IMR-90 (cell line): ENCODE measurements around the gene ZNF384. TPM values are rescaled to one million over a fixed set of nuclear protein-coding genes. Genes with fewer than 3 reads are reported as not detected.

Experiments used
- ATAC-seq: fragments of 200-7000 bp; cut with Tn5 transposase; 2 replicates; pipeline ENCODE4 v1.9.1; 2020; ENCODE audit warnings: low read depth, mild to moderate bottlenecking, moderate library complexity
- BruUV-seq: library from RNA; stranded (reverse); fragments of 400-500 nt; replicated peaks from 2 replicates; lab custom pipeline; 2021; lab: Mats Ljungman, UMichigan
- CTCF ChIA-PET: fragments of 300-600 bp; formaldehyde crosslinking; extraction: SDS; loops from one replicate; lab custom pipeline; 2021; ENCODE audit warnings: antibody characterized with exemption; lab: Yijun Ruan, JAX
- POLR2A ChIA-PET: fragments of 300-600 bp; sonication (Branson Sonifier 250); formaldehyde crosslinking; loops from one replicate; lab custom pipeline; 2022; ENCODE audit warnings: antibody characterized with exemption; ENCODE audit not compliant: unreplicated experiment; lab: Charles Lee
- DNase-seq: peaks from one replicate; pipeline ENCODE4 v3.0.0; 2013
- H2AFZ ChIP-seq: replicated peaks from 2 replicates; pipeline ENCODE3; 2013; ENCODE audit warnings: low read length, mild to moderate bottlenecking; ENCODE audit not compliant: poor library complexity
- H2AK5ac ChIP-seq: 2 replicates; pipeline ENCODE4 v1.6.1; 2013; ENCODE audit warnings: low read depth, low read length, inconsistent platforms
- H2AK9ac ChIP-seq: replicated peaks from 2 replicates; pipeline ENCODE3; 2013; ENCODE audit warnings: mild to moderate bottlenecking, low read depth, low read length, moderate library complexity; ENCODE audit not compliant: poor library complexity
- H2BK120ac ChIP-seq: 2 replicates; pipeline ENCODE4 v1.6.1; 2013; ENCODE audit warnings: low read depth, low read length, inconsistent platforms
- H2BK15ac ChIP-seq: 3 replicates; pipeline ENCODE4 v1.6.1; 2013; ENCODE audit warnings: low read depth, low read length, inconsistent platforms
- H2BK20ac ChIP-seq: 2 replicates; pipeline ENCODE4 v1.6.1; 2013; ENCODE audit warnings: low read depth, mild to moderate bottlenecking, inconsistent platforms, low read length, moderate library complexity
- H2BK5ac ChIP-seq: 2 replicates; pipeline ENCODE4 v1.6.1; 2013; ENCODE audit warnings: mild to moderate bottlenecking, low read depth, low read length, inconsistent platforms; ENCODE audit not compliant: poor library complexity, severe bottlenecking
- H3K14ac ChIP-seq: replicated peaks from 2 replicates; pipeline ENCODE4 v1.6.1; 2013; ENCODE audit warnings: low read depth, low read length, inconsistent platforms
- H3K18ac ChIP-seq: 2 replicates; pipeline ENCODE4 v1.6.1; 2013; ENCODE audit warnings: low read depth, low read length, control low read depth
- H3K23ac ChIP-seq: 2 replicates; pipeline ENCODE4 v1.6.1; 2013; ENCODE audit warnings: low read depth, low read length, inconsistent platforms
- H3K27ac ChIP-seq: 2 replicates; pipeline ENCODE4 v1.5.1; 2013; ENCODE audit warnings: mild to moderate bottlenecking, control low read depth, low read length; ENCODE audit not compliant: insufficient read depth
- H3K27me3 ChIP-seq: 2 replicates; pipeline ENCODE4 v1.6.1; 2013; ENCODE audit warnings: low read length; ENCODE audit not compliant: control insufficient read depth, insufficient read depth
- H3K36me3 ChIP-seq: 2 replicates; pipeline ENCODE4 v1.6.1; 2013; ENCODE audit warnings: low read length, mixed read lengths; ENCODE audit not compliant: control insufficient read depth, insufficient read depth
- H3K4ac ChIP-seq: 2 replicates; pipeline ENCODE4 v1.6.1; 2013; ENCODE audit warnings: low read depth, low read length, inconsistent platforms
- H3K4me1 ChIP-seq: 2 replicates; pipeline ENCODE4 v1.6.1; 2013; ENCODE audit warnings: low read length, mixed read lengths; ENCODE audit not compliant: control insufficient read depth, insufficient read depth
- H3K4me2 ChIP-seq: 2 replicates; pipeline ENCODE4 v1.6.1; 2013; ENCODE audit warnings: low read depth, mild to moderate bottlenecking, control low read depth, low read length, moderate library complexity
- H3K4me3 ChIP-seq: 2 replicates; pipeline ENCODE4 v1.5.1; 2013; ENCODE audit warnings: low read depth, mild to moderate bottlenecking, control low read depth, low read length, moderate library complexity; ENCODE audit not compliant: insufficient read depth
- H3K56ac ChIP-seq: 2 replicates; pipeline ENCODE4 v1.6.1; 2013; ENCODE audit warnings: low read length, inconsistent platforms; ENCODE audit not compliant: insufficient read depth; ENCODE audit errors: extremely low read depth
- H3K79me1 ChIP-seq, 2 experiments: 2 replicates each; pipeline ENCODE4 v1.6.1; 2013; ENCODE audit warnings: low read length in 2 of 2, inconsistent platforms in 1 of 2, low read depth in 1 of 2
- H3K9ac ChIP-seq: 2 replicates; pipeline ENCODE4 v1.6.1; 2013; ENCODE audit warnings: low read depth, low read length, control low read depth
- H3K9me1 ChIP-seq: 2 replicates; pipeline ENCODE4 v1.6.1; 2013; ENCODE audit warnings: low read length, inconsistent platforms; ENCODE audit not compliant: insufficient read depth
- H3K9me3 ChIP-seq: 2 replicates; pipeline ENCODE4 v1.6.1; 2013; ENCODE audit warnings: low read length; ENCODE audit not compliant: control insufficient read depth, insufficient read depth
- H4K20me1 ChIP-seq: 2 replicates; pipeline ENCODE4 v1.6.1; 2013; ENCODE audit warnings: low read length, inconsistent platforms; ENCODE audit not compliant: insufficient read depth
- H4K5ac ChIP-seq: 2 replicates; pipeline ENCODE4 v1.6.1; 2013; ENCODE audit warnings: mild to moderate bottlenecking, low read depth, low read length, control low read depth
- H4K8ac ChIP-seq, 2 experiments: 2 replicates each; pipeline ENCODE4 v1.6.1; 2013; ENCODE audit warnings: low read depth in 2 of 2, low read length in 2 of 2, control low read depth in 1 of 2, inconsistent platforms in 1 of 2
- H4K91ac ChIP-seq: 2 replicates; pipeline ENCODE4 v1.6.1; 2013; ENCODE audit warnings: low read depth, low read length, inconsistent platforms; ENCODE audit not compliant: insufficient read depth
- FOS ChIP-seq: fragments of 150-350 bp; IDR thresholded peaks from 2 replicates; pipeline ENCODE4 v1.6.1; 2016; ENCODE audit warnings: low read depth, low read length
- MAFK ChIP-seq: IDR thresholded peaks from 2 replicates; pipeline ENCODE4 v1.6.1; 2012; ENCODE audit warnings: low read depth, low read length, improper control_type of control experiment
- MXI1 ChIP-seq: IDR thresholded peaks from 2 replicates; pipeline ENCODE4 v1.6.1; 2012; ENCODE audit warnings: low read depth, mild to moderate bottlenecking, low read length, moderate library complexity, borderline replicate concordance
- POLR2A ChIP-seq: IDR thresholded peaks from 2 replicates; pipeline ENCODE4 v1.6.1; 2012; ENCODE audit warnings: mild to moderate bottlenecking, low read depth, low read length
- RCOR1 ChIP-seq: IDR thresholded peaks from 2 replicates; pipeline ENCODE4 v1.6.1; 2012; ENCODE audit warnings: mild to moderate bottlenecking, low read length, improper control_type of control experiment; ENCODE audit not compliant: insufficient replicate concordance
- WGBS, 2 experiments: methylation state at CpG; one replicate each; pipeline versions ENCODE4 v1.1.5 to v1.1.7; 2013; ENCODE audit warnings: missing lambda C conversion rate in 2 of 2; ENCODE audit not compliant: insufficient read length in 1 of 2; ENCODE audit errors: extremely low coverage in 2 of 2; 5-methylcytosine and 5-hydroxymethylcytosine counted together
- dilution Hi-C: fragments of 300-500 bp; cut with HindIII; formaldehyde crosslinking; loops from one replicate; pipeline ENCODE4 v1.14.3; 2018; ENCODE audit warnings: low sequenced_read_pairs; ENCODE audit not compliant: unreplicated experiment
- in situ Hi-C: fragments of 300-500 bp; cut with MboI; formaldehyde crosslinking; loops from 3 replicates; pipeline ENCODE4 v1.14.3; 2019; ENCODE audit warnings: low sequenced_read_pairs, inconsistent platforms, mixed read lengths
- intact Hi-C: fragments of 100-400 bp; cut with micrococcal nuclease; formaldehyde crosslinking; loops from 2 replicates; pipeline ENCODE4 v1.10.0; 2022
- polyA plus RNA-seq, 3 experiments: library from polyadenylated mRNA; depleted of rRNA; stranded (reverse); fragments of >200 nt; gene quantifications; 2 replicates each; pipeline ENCODE4 v1.2.3, GENCODE V29; 2012; ENCODE audit warnings: low replicate concordance in 1 of 3
- total RNA-seq: library from RNA; depleted of rRNA; stranded (reverse); fragments of >200 nt; gene quantifications from 2 replicates; pipeline ENCODE4 v1.2.3, GENCODE V29; 2012

ZNF384 gene
- total and polyA plus RNA-seq, 2 of the 4 experiments (the other 2 are of a cell fraction): 16.3 to 55.6 TPM

- peak overlapping the region; percentile 82 for H3K4me2 ChIP-seq
These were observed 61.6 kb downstream of the ZNF384 start for GRCh38 chr12:6627616-6628015.

More at GRCh38 chr12:6627616-6628015, 61.6 kb downstream of the ZNF384 start:
- ATAC-seq (peak; percentile 42; the same call in 1 of the 2 replicates), DNase-seq (no peak)
- H3K36me3 ChIP-seq: no peaks in the 10 kb centered on the region
- H2BK15ac ChIP-seq: no peak overlapping the region
- no peak overlapping the region for H4K5ac ChIP-seq
- no peaks in the 10 kb centered on the region for H3K9me3 ChIP-seq
- H3K27me3 ChIP-seq: no peaks in the 10 kb centered on the region
- H2BK20ac ChIP-seq: no peak overlapping the region
- H3K4me1 ChIP-seq: peaks cover 3% of the 10 kb centered on the region; the same call in 1 of the 2 replicates
- H3K9me1 ChIP-seq: no peaks in the 10 kb centered on the region
- no TSS peak for BruUV-seq
- H4K20me1 ChIP-seq: no peaks in the 10 kb centered on the region
- no peaks in the 10 kb centered on the region for H3K79me1 ChIP-seq
- ChIA-PET CTCF (interaction anchor here (0.7 kb wide), 1 partner anchor 184 kb away, joined by 3 read pairs; no protein-coding TSS in a partner anchor), POLR2A (no interaction called here)
- TF ChIP-seq POLR2A (no peak), FOS (no peak), MAFK (0 out of 2 replicates have a peak, but pooled peaks have one; percentile 8), RCOR1 (no peak), MXI1 (no peak)
- H2BK120ac ChIP-seq: no peak overlapping the region
- H2AK9ac ChIP-seq: no peak overlapping the region
- H4K8ac ChIP-seq: no peak overlapping the region
- H3K27ac ChIP-seq: no peak overlapping the region
- no peak overlapping the region for H3K14ac ChIP-seq
- no peak overlapping the region for H3K4ac ChIP-seq
- H2AK5ac ChIP-seq: no peak overlapping the region
- 10% methylated on average over 2 of the region's 7 CpGs; no CpG with 5 or more reads in 1 of the 2 experiments for WGBS, 2 experiments
- dilution Hi-C loops: no loop called here
- H3K23ac ChIP-seq: no peak overlapping the region
- no peak overlapping the region for H2BK5ac ChIP-seq
- no peak overlapping the region for H4K91ac ChIP-seq
- no peak overlapping the region for H2AFZ ChIP-seq
- H3K56ac ChIP-seq: no peak overlapping the region
- in situ Hi-C loops: no loop called here
- no peak overlapping the region for H3K9ac ChIP-seq
- H3K4me3 ChIP-seq: peak overlapping the region; percentile 38; the same call in 1 of the 2 replicates
- intact Hi-C loops: no loop called here
- H3K18ac ChIP-seq: no peak overlapping the region
